Endothelial cell of umbilical vein (primary cell): ENCODE data around the gene NPTX1. TPM values are rescaled to one million over a fixed set of nuclear protein-coding genes. Genes with fewer than 3 reads are reported as not detected.

Experiments used
- BruUV-seq: library from RNA; stranded (reverse); fragments of 400-500 nt; replicated peaks from 2 replicates; lab custom pipeline; 2021; lab: Mats Ljungman, UMichigan
- CTCF ChIA-PET: fragments of 300-600, 350-600 bp; sonication (Branson Sonifier 250); formaldehyde crosslinking; loops from one replicate; lab custom pipeline; 2021; ENCODE audit warnings: antibody characterized with exemption, inconsistent platforms; lab: Charles Lee
- POLR2A ChIA-PET: fragments of 300-600, 350-600 bp; sonication (Branson Sonifier 250); formaldehyde crosslinking; loops from one replicate; lab custom pipeline; 2021; ENCODE audit warnings: antibody characterized with exemption, inconsistent platforms; lab: Charles Lee
- DNase-seq: peaks from one replicate; pipeline ENCODE4 v3.0.0-alpha.2; 2011; ENCODE audit warnings: low read depth, low spot score
- FAIRE-seq: peaks from 2 replicates; lab custom pipeline; 2011; peaks lifted over from hg19 to GRCh38; lab: Jason Lieb, UNC
- H2AFZ ChIP-seq: 2 replicates; pipeline ENCODE4 v1.6.0; 2012; ENCODE audit warnings: low read depth, low read length, control low read depth, inconsistent platforms
- H3K27ac ChIP-seq: 2 replicates; pipeline ENCODE4 v1.5.1; 2011; ENCODE audit warnings: low read depth, mild to moderate bottlenecking, control low read depth, low read length, moderate library complexity; ENCODE audit not compliant: insufficient read depth
- H3K27me3 ChIP-seq, 2 experiments: 2 replicates each; pipeline versions ENCODE4 v1.6.0 to v1.6.1; 2011; ENCODE audit warnings: low read length in 2 of 2, mixed read lengths in 1 of 2; ENCODE audit not compliant: control insufficient read depth in 2 of 2, insufficient read depth in 2 of 2
- H3K36me3 ChIP-seq, 2 experiments: 2 replicates in 1 of 2; 3 replicates in 1 of 2; pipeline ENCODE4 v1.5.1; 2011; ENCODE audit warnings: low read length in 2 of 2, mild to moderate bottlenecking in 1 of 2, moderate library complexity in 1 of 2; ENCODE audit not compliant: control insufficient read depth in 2 of 2, insufficient read depth in 2 of 2; ENCODE audit errors: extremely low read depth in 1 of 2
- H3K4me1 ChIP-seq: 3 replicates; pipeline ENCODE4 v1.5.1; 2011; ENCODE audit warnings: mild to moderate bottlenecking, low read length; ENCODE audit not compliant: control insufficient read depth, insufficient read depth; ENCODE audit errors: extremely low read depth
- H3K4me2 ChIP-seq: 2 replicates; pipeline ENCODE4 v1.6.1; 2011; ENCODE audit warnings: low read length, control low read depth, mixed read lengths; ENCODE audit not compliant: insufficient read depth
- H3K4me3 ChIP-seq, 3 experiments: fragments of 200-600 bp in 1 of 3; sonication (generic), shearing (Covaris generic) in 1 of 3; replicated peaks in 1 of 3; 2 replicates each; pipeline ENCODE4 v1.5.1; 2011 to 2016; ENCODE audit warnings: control low read depth in 3 of 3, low read length in 3 of 3, mild to moderate bottlenecking in 2 of 3, inconsistent platforms in 1 of 3, low read depth in 1 of 3, moderate library complexity in 1 of 3; ENCODE audit not compliant: insufficient read depth in 1 of 3
- H3K79me2 ChIP-seq: 2 replicates; pipeline ENCODE4 v1.6.0; 2012; ENCODE audit warnings: low read length, inconsistent platforms; ENCODE audit not compliant: control insufficient read depth, insufficient read depth
- H3K9ac ChIP-seq: replicated peaks from 2 replicates; pipeline ENCODE3; 2011; ENCODE audit warnings: low read length, control low read depth; ENCODE audit not compliant: insufficient read depth; ENCODE audit errors: extremely low read depth
- H3K9me1 ChIP-seq: replicated peaks from 3 replicates; pipeline ENCODE4 v1.6.0; 2011; ENCODE audit warnings: mild to moderate bottlenecking, low read length; ENCODE audit not compliant: control insufficient read depth, insufficient read depth; ENCODE audit errors: extremely low read depth
- H3K9me3 ChIP-seq: replicated peaks from 2 replicates; pipeline ENCODE4 v1.5.1; 2012; ENCODE audit warnings: low read length, inconsistent platforms; ENCODE audit not compliant: control insufficient read depth, insufficient read depth
- H4K20me1 ChIP-seq: replicated peaks from 2 replicates; pipeline ENCODE3; 2011; ENCODE audit warnings: mild to moderate bottlenecking, low read length; ENCODE audit not compliant: control insufficient read depth, insufficient read depth; ENCODE audit errors: extremely low read depth
- GATA2 ChIP-seq: IDR thresholded peaks from 2 replicates; pipeline ENCODE4 v1.7.0; 2011; ENCODE audit warnings: low read depth, mild to moderate bottlenecking, moderate library complexity, mixed read lengths, low read length; ENCODE audit not compliant: insufficient read length, insufficient read depth
- POLR2AphosphoS5 ChIP-seq: IDR thresholded peaks from 2 replicates; pipeline ENCODE4 v1.6.1; 2012; ENCODE audit warnings: low read depth, mild to moderate bottlenecking, control low read depth, low read length, moderate library complexity; ENCODE audit not compliant: insufficient read depth
- dilution Hi-C: fragments of 300-500 bp; cut with MboI; formaldehyde crosslinking; loops from one replicate; pipeline ENCODE4 v1.15.0; 2019; ENCODE audit warnings: low sequenced_read_pairs; ENCODE audit not compliant: extremely low pct_ligation_motif_present
- intact Hi-C: fragments of 100-400 bp; cut with micrococcal nuclease; formaldehyde crosslinking; loops from one replicate; pipeline ENCODE4 v1.10.0; 2022
- polyA plus RNA-seq, 4 experiments: library from polyadenylated mRNA; depleted of rRNA in 3 of 4; stranded (reverse) in 3 of 4; unstranded in 1 of 4; fragments of >200 nt; gene quantifications; 2 replicates each; pipeline versions ENCODE4 v1.2.1 to v1.2.3, GENCODE V29; 2011 to 2012; ENCODE audit warnings: missing spikeins in 1 of 4
- total RNA-seq: library from RNA; stranded (reverse); gene quantifications from 2 replicates; pipeline ENCODE4 v1.2.3, GENCODE V29; 2021
- TF ChIP-seq, protein P1 (sequence below): IDR thresholded peaks from 2 replicates; pipeline ENCODE4 v1.6.1; 2011; ENCODE audit not compliant: insufficient read depth, insufficient read length

The NPTX1 gene
- total and polyA plus RNA-seq, 2 donors (not counting 3 experiments of a cell fraction or from before 2014, with no cell fraction given), result 0.03 TPM; not detected in 1

DNA sequence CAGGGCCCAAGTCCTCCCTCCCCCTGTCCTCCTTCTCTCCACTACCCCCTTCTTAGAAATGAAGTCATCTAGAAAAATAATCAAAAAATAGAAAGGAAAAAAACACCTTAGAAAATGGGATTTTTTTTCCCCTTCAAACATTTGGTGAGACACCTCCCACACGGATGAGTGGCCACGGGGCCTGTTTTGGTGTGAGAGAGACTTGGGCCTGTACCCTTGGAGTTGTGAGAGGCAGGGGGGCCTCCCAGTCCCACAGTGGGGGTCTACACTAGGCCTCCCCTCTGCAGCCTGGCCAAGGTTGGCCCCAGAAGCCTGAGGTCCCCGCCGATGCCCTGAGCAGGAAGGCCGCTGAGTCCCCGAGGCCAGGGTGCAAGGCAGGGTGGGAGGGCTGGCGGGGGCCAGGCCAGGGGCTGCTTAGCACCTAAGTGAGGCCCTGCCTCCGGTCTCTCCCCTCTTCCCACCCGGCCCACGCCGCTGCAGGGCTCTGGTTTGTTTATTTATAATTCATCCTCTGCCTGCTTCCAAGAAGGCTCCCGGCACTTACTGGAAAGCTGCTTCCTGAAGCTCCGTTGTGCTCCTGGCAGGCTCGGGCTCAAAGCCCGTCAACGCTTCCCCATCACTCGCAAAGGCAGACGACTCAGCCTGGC lies 26.4 kb downstream of the NPTX1 start:
- POLR2A ChIA-PET, result no interaction called here
- Histone ChIP-seq H3K9me1 (no peaks in the 10 kb centered on the region), H3K4me3 (no peak overlapping the region), H3K9ac (no peak overlapping the region), H3K9me3 (no peaks in the 10 kb centered on the region), H3K4me2 (no peak overlapping the region), H3K27me3 (no peaks in the 10 kb centered on the region), H3K36me3 (no peaks in the 10 kb centered on the region), H3K4me1 (peaks cover 5% of the 10 kb centered on the region), H2AFZ (no peak overlapping the region), H3K27ac (no peak overlapping the region), H3K79me2 (no peaks in the 10 kb centered on the region), H4K20me1 (no peaks in the 10 kb centered on the region)
- DNase-seq, result no peak
- dilution Hi-C loops (no loop called here), intact Hi-C loops (no loop called here)
- FAIRE-seq, result no peak
- no TSS peak for BruUV-seq
- TF ChIP-seq, protein P1, sequence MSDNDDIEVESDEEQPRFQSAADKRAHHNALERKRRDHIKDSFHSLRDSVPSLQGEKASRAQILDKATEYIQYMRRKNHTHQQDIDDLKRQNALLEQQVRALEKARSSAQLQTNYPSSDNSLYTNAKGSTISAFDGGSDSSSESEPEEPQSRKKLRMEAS, result no peak
- CTCF ChIA-PET, result interaction anchor here (1.1 kb wide), 1 partner anchor 23 kb away, joined by 4 read pairs; no protein-coding TSS in a partner anchor

DNA sequence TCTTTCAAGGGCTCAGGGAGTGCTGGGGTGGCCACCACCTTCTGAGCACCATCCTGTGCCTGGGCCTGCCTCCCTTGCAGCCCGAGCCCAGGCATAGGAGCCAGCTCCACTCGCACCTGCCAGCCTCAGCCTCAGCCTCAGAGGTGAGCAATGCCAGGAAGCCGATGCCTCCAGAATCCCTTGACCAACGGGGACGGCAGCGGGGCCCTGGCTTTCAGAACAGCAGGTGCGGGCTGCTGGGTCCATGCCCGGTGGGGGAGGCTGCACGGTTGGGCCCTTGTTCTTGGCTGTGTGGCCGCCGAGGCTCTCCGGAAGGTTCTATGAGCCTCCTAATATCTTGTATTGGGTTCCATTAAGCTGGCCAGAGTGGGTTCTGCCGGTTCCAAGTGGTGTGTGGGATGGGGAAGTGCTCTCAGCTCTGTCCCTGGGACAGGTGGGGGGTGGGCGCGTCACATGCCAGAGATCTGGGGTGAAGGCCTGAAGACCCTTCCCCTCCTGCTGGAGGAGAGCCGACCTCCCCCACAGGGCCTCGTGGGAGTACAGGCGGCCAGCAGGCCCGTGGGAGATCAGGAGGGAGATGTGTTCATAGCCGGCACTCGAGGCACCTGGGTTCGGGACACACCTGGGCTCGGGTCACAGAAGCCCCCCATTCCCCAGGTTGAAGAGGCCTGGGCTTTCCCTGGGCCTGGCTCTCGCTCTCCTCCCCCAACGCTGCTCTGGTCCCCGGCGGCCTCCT lies 27.0 kb downstream of the NPTX1 start:
- no peak for TF ChIP-seq GATA2
- TF ChIP-seq POLR2AphosphoS5, result no peak
- FAIRE-seq, result no peak
- BruUV-seq, result no TSS peak
- H3K79me2 ChIP-seq, result no peaks in the 10 kb centered on the region
- H3K27ac ChIP-seq, result no peak overlapping the region
- H3K9me3 ChIP-seq, result no peaks in the 10 kb centered on the region
- H3K4me1 ChIP-seq, result peaks cover 4% of the 10 kb centered on the region
- intact Hi-C loops (no loop called here), dilution Hi-C loops (no loop called here)
- ChIA-PET CTCF (interaction anchor here (1.1 kb wide), 1 partner anchor 22 kb away, joined by 4 read pairs; no protein-coding TSS in a partner anchor), POLR2A (no interaction called here)
- no peak overlapping the region for H3K4me2 ChIP-seq
- no peak overlapping the region for H2AFZ ChIP-seq
- no peaks in the 10 kb centered on the region for H3K9me1 ChIP-seq
- H3K27me3 ChIP-seq, result no peaks in the 10 kb centered on the region
- DNase-seq, result no peak
- no peak overlapping the region for H3K4me3 ChIP-seq
- no peaks in the 10 kb centered on the region for H4K20me1 ChIP-seq
- no peaks in the 10 kb centered on the region for H3K36me3 ChIP-seq
- no peak overlapping the region for H3K9ac ChIP-seq
